Left forelimb (tissue), 1 donor: ENCODE data around the gene EFNA2.

ENCODE experiments used
- DNase-seq: peaks from one replicate; pipeline ENCODE4 v3.0.0-alpha.2; 2018; ENCODE audit warnings: low spot score

Gene EFNA2

GRCh38 chr19:1272423-1273262, 13.0 kb upstream of the EFNA2 start:
- DNase-seq, result no peak

- no peak for DNase-seq
These were observed 12.2 kb upstream of the EFNA2 start for GRCh38 chr19:1273263-1274041.

GRCh38 chr19:1274081-1274851, 11.4 kb upstream of the EFNA2 start:
- DNase-seq, result no peak

- DNase-seq, result no peak
These were observed 10.8 kb upstream of the EFNA2 start for GRCh38 chr19:1274852-1275259.

DNA sequence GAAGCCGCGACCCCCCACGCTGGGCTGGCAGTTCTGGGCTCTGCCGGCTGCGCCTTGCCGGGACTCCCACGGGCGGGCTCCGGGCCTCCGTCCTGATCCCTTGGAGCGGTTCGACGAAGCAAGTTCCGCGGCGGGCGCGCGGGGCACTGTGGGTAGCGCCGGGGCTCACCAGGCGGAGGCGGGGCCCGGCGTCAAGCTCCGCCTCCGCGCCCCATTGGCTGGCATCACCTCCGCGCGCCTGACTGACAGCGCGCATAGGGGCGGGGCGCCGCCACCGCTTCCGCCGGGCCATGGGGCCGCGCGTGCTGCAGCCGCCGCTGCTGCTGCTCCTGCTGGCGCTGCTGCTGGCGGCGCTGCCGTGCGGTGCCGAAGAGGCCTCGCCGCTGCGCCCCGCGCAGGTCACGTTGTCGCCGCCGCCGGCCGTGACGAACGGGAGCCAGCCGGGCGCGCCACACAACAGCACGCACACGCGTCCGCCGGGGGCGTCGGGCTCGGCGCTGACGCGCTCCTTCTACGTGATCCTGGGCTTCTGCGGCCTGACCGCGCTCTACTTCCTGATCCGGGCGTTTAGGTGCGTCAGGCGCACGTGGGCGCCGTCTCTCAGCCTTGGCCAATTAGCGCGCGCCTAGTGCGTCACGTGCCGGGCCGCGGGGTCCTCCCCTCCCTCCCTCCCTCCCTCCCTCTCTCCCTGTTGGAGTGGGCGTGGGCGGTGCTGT, 10.3 kb upstream of the EFNA2 start, which contains the start of gene FAM174C:
Gene FAM174C (plus strand): TSS at position 271 of the 716 bp plus-strand sequence. CDS start 20 bp downstream, at position 291.
- DNase-seq, result peak; percentile 96

DNA sequence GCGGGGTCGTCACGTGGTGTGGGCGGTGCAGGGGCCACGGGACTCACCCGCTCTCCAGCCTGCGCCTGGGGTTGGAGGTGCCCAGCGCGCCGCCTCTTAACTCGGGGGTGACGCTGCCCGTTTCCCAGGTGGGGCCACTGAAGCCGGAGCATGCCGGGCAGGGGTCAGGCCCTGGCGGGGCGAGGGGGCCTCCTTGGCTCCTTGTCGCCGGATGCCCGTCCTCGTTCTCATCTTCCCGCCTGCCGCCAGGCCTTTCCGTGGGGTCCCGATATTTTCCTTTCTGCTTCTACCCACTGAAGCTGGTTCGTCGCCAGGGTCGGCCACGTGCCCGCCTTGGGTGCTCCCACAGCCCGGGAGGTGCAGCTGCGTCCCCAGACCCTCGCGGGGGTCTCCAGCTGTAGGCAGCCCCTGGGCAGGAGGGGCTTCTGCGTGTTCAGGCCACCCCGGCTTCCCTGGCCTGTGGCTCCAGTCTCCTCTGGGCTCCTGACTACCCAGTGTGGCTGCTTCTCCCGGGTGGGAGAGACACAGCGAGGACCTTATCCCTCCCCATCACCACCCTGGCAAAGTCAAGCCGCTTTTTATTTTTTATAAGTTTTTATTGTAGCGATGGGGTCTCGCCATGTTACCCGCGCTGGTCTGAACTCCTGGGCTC, 9.6 kb upstream of the EFNA2 start:
- DNase-seq, result no peak

DNA sequence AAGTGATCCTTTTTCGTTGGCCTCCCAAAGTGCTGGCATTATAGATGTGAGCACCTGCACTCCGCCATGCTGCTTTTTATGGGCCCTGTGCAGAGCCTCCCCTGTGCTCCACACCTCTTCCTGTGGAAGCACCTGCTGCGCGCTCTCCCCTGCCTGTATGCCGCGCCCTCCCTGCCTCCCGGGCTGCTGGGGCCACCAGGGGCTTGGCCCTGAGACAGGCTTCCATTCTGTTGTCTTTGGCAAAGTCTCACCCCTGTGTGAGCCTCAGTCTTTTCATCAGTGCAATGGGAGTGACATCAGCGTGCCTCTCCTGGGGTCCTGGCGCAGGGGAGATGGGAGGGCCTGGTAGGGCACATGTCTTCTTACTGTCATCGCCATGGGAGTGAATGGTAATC, 9.0 kb upstream of the EFNA2 start:
- no peak for DNase-seq

GRCh38 chr19:1277061-1277460, 8.6 kb upstream of the EFNA2 start:
- DNase-seq, result no peak

DNA sequence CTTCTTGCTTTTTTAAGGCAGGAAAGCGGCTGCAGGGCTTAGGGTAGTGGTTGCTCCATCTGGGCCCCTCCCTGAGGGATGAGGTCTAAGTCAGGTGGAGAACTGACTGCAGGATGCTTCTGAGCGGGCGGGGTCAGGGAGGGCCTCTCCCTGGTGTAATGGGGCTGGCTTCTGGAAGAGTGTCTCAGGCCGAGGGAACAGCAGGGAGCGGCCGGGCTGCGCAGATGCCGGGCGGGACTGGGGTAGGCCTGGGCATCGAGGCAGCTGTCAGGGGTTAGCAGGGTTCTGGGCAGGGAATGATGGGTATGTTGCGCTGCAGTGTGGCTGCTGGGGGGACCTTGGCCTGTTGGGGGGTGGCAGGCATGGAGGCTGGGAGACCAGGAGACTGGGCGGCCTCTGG, 7.6 kb upstream of the EFNA2 start:
- no peak for DNase-seq

DNA sequence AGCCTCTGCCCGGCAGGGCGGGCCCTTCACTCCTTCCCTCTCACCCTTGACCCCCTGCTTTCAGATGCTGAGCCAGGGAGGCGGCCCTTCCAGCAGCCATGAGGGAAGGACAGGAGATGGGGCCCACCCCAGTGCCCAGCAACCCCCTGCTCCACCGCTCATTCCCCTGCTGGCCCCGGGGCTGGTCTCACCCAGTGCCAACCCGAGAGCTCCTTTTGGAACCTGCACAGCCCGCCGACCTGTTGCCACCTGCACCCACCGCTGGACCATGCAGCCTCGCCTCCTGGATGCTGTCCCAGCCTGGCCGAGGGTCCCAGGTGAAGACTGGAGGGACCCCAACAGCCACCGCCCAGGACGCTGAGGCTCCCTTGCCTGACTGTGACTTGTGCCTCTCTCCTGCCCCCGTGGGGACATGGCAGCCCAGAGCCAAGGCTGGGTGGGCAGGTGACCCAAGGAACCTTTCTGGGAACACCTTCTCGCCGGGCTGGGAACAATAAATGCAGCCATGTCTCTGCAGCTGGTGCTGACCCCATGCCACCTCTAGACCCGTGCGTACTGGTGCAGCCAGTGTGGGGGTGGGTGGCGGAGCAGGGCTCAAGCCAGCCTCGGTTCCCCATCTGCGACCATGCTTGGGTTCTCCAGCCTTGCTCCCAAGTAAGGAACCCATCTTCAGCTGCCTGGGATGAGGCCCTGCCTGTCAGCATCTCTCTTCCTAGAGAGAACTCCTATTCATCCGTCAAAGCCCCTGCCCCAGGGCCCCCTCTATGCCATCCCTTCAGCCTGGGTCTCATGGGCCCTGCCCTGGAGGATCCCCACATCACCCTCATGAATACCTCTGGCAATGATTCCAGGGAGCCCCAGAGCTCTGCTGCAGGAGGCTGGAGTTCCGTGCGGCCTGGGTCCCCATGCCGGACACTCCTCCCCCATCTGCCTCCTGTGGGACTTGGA, 6.7 kb upstream of the EFNA2 start:
- no peak for DNase-seq

DNA sequence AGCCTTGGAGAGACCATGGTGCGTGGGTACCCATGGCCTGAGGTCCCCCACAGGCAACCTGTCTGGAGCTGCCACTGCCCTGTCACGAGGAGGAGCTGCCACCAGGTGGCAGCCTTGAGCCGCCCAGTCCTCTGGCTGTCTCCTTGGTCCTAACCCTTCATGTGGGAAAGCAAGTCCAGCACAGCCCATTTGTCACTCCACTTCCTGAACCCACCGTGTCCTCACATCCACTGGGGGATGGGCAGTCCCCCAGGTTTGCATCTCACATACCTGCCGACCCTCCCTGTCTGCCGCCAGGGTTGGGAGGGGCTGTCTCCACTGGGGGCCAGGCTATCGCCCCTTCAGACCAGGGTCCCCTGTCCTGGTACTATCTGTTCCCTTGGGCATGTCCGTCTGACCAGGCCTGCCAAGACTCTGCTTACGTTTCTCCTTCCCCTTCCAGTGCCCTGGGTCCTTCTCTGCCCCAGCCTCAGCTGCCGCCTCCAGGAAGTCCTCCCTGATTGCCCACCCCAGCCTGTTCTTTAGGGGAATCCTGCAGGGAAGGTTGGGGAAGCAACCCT, 5.8 kb upstream of the EFNA2 start:
- DNase-seq, result peak; percentile 89

- no peak for DNase-seq
These were observed 4.8 kb upstream of the EFNA2 start for GRCh38 chr19:1280636-1281568.

DNA sequence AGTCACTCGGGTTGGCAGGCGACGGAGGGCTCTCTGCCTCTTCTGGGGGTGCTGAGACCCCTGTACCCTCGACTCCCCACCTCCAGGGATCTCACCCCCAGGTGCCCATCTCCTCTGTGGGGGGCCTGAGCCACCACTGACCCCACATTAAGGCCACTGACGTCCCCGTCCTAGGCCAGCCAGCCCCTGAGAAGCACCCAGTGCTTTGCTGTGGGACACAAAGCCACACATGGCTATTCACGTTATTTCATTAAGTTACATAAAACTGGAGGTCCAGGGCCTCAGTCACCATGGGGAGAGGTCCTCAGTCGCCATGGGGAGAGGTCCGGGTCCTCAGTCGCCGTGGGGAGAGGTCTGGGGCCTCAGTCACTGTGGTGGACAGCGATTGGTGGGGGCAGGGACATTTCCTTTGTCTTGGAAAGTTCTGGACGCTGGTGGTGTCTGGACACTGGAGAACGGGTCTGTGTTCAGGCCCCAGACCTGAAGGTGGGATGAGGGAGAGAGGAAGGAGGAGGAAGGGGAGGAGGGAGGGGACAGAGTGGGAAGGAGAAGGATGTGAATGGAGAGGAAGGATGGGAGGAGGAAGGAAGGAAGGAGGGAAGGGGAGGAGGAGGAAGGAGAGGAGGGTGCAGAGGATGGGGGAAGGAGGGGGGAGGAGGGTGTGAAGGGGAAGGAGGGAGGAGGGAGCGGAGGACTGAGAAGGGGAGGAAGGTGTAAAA, 3.9 kb upstream of the EFNA2 start:
- DNase-seq, result no peak

DNA sequence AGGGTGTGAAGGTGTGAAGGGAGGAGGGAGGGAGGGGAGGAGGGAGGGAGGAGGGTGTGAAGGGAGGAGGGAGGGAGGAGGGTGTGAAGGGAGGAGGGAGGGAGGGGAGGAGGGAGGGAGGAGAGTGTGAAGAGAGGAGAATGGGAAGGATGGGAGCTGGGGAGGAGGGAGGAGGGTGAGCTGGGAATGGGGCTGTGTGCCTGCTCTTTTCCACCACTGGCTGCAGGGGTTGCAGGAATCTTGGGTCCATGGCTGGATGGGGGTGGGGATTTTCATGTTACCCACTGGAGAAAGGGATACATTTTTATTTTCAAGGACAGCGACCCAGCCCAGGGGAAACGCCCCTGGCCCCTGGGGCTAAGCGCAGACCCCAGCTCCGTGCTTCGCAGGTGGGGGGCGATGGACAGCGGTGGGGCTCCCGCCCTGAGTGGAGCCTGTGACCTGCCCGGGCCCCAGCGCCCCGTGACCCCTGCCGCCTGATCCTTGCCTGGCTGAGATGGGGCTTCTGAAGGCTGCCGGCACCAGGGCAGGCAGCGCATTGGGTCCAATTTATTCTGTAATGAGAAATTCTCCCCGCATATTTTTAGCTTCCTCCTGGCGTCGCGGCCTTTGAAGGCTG, 3.0 kb upstream of the EFNA2 start:
- DNase-seq, result no peak

DNA sequence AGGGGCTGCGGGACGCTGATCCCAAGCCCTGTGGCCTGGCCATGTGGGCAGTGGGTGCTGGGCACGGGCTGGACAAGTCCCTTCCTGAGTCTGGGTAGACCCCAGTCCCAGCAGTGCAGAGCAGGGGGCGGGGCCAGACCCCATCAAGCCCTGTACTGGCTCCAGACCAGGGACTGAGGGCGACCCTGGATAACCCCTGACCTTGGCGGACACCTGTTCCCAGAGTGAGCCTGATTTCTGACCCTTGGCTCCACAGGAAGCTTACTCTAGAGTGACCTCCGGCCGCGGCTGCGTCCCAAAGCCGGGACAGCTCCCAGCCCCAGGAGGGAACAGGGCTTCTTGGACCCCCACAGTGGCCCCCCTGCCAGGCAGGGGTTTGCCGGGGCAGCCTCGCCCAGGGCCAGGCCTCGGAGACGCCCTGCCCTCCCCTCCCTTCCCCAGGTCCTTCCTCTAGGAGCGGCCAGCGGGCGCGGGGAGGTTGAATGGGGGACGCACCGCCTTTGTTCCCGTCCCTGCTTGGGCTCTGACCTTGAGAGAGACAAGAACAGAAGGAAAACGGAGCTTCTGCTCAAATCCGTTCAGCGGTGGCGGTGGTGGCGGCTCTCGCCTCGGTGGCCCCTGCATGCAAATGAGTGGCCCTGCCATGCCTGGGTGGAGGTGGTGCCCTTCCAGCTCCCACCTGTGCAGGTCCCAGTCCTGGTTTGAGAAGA, 2.3 kb upstream of the EFNA2 start:
- no peak for DNase-seq

- DNase-seq, result no peak
These were observed 1.8 kb upstream of the EFNA2 start for GRCh38 chr19:1283917-1284292.
